HG03066 (cell line): ENCODE measurements around the gene SNX14.
"Not testable (repeated sequence)": the region's sequence is repeated elsewhere in the genome, so short reads cannot be mapped to it uniquely, and the experiment has no call there.

ENCODE experiments used
- ATAC-seq: cut with Tn5 transposase; IDR thresholded peaks from one replicate; pipeline ENCODE4 v1.9.1; 2021; ENCODE audit warnings: low read depth; ENCODE audit not compliant: unreplicated experiment

Gene SNX14

DNA sequence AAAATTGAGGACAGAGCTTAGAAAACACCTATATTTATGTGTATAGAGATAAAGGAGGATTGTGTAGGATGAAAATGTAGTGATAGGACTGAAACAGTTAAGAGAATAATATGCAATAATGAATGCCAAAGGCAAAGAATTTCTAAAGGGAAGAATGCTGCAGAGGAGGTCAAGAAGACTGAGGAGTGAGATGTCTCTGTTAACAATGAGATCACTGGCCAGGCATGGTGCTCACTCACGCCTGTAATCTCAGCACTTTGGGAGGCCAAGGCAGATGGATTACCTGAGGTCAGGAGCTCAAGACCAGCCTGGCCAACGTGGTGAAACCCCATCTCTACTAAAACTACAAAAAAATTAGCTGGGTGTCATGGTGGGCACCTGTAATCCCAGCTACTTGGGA lies 69.4 kb downstream of the SNX14 start:
- ATAC-seq, result not testable (repeated sequence)

DNA sequence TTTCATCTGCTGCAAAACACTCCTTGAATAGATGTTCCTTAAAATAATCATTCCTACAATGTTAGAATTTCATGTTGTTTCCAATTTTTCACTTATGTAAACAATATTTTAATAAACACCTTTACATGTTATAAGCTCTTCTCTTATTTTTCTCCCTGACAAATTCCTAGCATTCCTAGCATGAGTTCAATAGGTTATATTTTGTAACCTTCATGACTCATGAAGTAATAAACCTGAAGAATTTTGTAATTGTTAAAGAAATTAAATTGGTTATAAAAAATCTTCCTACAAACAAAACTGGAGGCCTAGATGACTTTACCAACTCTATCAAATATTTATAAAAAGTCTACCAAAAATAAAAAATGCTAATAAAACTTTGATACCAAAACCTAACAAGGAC lies 77.5 kb downstream of the SNX14 start:
- ATAC-seq, result no peak

DNA sequence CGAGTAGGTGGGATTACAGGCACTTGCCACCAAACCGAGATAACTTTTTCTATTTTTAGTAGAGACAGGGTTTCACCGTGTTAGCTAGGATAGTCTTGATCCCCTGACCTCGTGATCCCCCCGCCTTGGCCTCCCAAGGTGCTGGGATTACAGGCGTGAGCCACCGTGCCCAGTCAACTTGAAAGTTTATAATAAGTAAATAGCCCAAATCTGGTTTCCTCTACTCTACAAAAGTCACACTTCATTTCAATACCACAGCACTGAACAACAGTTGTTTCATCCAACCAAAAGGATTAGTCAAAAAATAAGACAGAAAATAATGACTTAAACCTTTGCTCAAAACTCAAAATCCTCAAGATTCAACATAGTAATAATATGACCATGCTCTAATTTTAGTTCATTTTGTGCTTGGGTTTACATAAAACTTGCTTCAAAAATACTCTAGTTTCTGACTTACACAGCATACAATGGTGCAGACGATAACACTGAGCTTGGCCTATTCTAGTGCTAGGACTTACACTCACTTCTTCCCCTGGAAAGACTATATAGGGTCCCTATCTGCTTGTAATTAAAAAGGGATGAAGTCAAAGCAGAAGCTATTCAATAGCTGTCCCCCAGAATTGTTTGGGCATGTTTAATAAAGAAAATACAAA lies 87.1 kb downstream of the SNX14 start:
- no peak for ATAC-seq

GRCh38 chr6:85498596-85499258 lies 94.9 kb downstream of the SNX14 start:
- no peak for ATAC-seq

GRCh38 chr6:85496856-85497255 lies 96.8 kb downstream of the SNX14 start:
- no peak for ATAC-seq

- no peak for ATAC-seq
These were observed 97.6 kb downstream of the SNX14 start for GRCh38 chr6:85496009-85496579.

- ATAC-seq, result no peak
These were observed 98.8 kb downstream of the SNX14 start for GRCh38 chr6:85494547-85495536.

GRCh38 chr6:85493389-85493788 lies 100.3 kb downstream of the SNX14 start:
- no peak for ATAC-seq

- no peak for ATAC-seq
These were observed 103.0 kb downstream of the SNX14 start for GRCh38 chr6:85490516-85491248.

- no peak for ATAC-seq
These were observed 108.7 kb downstream of the SNX14 start for GRCh38 chr6:85484948-85485347.

DNA sequence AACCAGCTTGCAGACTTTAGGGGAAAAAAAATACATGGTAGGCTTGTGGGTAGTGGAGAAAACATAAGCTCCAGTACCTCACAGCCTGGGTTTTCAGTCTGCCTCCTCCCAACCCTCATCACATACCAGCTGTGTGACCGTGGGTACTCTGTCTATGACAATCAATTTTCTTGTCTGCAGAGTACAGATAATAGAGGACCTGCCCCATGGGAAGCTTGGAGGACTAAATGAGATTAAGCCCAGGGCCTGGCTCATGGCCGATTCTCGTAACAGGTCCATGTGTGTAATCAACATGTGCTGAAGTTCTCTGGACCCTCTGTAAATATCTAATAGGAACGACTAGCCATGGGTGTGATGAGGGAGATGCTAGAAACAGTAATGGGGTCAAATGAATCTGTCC lies 109.8 kb downstream of the SNX14 start:
- ATAC-seq, result no peak

DNA sequence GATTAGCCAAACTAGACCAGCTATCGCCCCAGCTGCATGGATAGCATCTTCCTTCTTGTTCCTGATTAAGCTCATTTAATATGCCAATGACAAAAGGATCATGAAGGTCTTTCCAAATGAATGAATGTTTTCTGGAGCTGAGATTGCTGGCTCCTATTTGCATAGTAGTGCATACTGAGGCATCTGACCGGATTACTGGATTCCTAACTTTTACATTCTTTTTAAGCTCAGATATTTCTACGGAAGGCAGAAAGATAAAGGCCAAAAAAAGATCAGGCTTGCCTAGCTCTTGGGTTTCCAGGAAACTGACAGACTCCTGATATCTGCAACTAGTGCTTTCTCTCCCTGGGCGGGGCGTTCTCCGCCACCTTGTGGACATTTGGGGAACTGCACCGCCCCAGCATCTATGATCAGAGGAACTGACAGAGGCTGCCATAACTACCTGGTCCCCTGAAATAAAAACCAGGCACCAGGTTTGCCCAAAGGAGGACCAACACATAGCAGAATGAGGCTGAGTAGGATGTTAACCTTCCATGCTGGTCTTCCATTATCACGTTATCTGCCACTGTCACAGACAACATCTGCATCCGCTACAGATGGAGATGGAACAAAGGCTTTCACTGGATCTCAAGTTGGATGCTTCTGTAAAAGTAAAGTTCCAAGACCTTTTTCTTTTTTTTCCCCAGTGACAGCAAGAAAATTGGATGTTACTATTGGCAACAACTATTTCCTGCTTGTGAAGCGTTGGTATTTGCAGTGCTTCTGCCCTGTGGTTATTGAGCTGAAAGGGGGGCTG lies 110.6 kb downstream of the SNX14 start:
- ATAC-seq, result peak; percentile 94

DNA sequence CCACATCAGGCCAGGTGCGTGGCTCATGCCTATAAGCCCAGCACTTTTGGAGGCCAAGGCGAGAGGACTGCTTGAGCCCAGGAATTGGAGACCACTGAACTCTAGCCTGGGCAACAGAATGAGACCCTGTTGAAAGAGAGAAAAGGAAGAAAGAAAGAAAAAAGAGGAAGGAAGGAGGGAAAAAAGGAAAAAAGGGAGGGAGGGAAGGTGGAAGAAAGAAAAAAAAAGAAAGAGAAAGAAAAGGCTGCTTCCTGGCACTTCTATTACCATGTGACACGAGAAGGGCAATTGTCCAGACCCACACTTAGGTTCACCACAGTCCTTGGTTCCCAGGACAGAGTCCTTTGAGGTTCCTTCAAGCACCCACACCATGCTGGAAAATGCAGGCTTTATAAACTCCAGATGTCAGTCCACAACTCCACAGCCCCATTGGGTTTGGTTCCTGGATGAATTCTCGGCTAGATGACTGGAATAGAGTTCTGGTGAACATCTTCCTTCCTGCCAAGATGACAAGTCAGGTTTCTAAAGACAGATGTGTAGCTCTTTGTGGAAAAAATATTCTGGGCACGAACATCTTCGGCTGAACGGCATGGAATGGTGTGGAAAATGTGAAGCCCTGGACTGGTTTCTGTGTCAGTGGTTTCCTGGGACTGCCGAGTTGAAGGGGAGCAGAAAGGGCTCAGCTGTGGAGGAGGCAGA lies 111.3 kb downstream of the SNX14 start:
- ATAC-seq, result no peak

- no peak for ATAC-seq
These were observed 114.5 kb downstream of the SNX14 start for GRCh38 chr6:85479208-85479607.

- ATAC-seq, result no peak
These were observed 117.1 kb downstream of the SNX14 start for GRCh38 chr6:85476532-85476931.

GRCh38 chr6:85473748-85474147 lies 119.9 kb downstream of the SNX14 start:
- ATAC-seq, result no peak

DNA sequence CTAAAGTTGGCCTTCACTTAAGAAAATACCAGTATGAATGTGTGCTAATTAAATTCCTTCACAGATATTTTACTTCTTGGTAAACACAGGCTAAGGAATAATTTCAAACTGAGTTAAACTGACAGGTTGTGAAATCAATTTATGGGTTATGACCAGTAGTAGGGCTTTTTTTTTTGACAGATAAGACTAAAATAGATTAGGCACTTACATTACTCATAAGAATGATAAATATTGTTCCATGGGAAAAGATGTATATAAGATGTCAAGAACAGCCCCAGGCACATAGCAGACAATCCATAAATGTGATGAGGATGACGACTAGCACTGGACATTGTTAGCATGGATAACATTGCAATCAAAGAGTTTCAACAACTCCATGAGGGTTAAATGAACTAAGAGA lies 120.9 kb downstream of the SNX14 start:
- ATAC-seq, result no peak

DNA sequence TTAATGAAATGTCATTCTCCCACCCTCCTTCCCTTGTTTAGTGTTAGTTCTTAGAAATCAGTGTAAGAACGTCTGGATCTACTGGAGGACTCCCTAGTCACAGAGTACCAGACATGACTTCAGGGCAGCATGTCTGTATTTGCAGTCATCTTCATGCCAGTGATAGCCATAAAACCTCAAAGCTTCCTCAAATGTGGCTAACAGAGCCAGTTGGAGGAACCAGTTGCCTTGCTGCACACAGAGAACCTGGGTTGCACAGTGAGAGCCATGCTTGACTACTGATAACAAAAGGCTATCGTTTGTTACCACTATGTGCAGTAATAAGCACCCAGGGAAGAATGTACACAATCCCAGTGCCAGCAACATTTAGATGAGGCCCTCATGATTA lies 123.6 kb downstream of the SNX14 start:
- no peak for ATAC-seq
